ENCODE data around the gene KMT2B. TPM values are rescaled to one million over a fixed set of nuclear protein-coding genes. Genes with fewer than 3 reads are reported as not detected.

KMT2B gene
- total and polyA plus RNA-seq, 9 of the 15 experiments (the other 6 are each of a cell fraction or from before 2014, with no cell fraction given) = 0.63 to 43.9 (median 8.1) TPM

- TF ChIP-seq ZBTB40 (IDR thresholded peaks at IDR 0.05) = no peak
- TF ChIP-seq ZBTB40 (CRISPR knock-in tag; IDR thresholded peaks at IDR 0.05) = peak; percentile 48; the same call in 1 of the 2 replicates
- TF ChIP-seq ZNF263 (CRISPR knock-in tag; IDR thresholded peaks at IDR 0.05; ENCODE audit: borderline replicate concordance) = peak; percentile 56; the same call in 1 of the 2 replicates
- no peak for TF ChIP-seq XRCC3 (IDR thresholded peaks at IDR 0.05)
- TF ChIP-seq ARID4B (CRISPR knock-in tag; IDR thresholded peaks at IDR 0.05) = peak; percentile 88
- peak in 1 of 2 experiments; percentile 91; a peak in 2 of 4 replicates for TF ChIP-seq HDAC1 (IDR thresholded peaks at IDR 0.05)
- 0 out of 2 replicates have a peak, but pooled peaks have one; percentile 18 for TF ChIP-seq BHLHE40 (IDR thresholded peaks at IDR 0.05; ENCODE audit: low read length)
- no peak for TF ChIP-seq FUS (optimal IDR thresholded peaks at IDR 0.05; ENCODE audit: low read depth, low read length)
- TF ChIP-seq NR2C2 (CRISPR knock-in tag; IDR thresholded peaks at IDR 0.05) = peak; percentile 65
- TF ChIP-seq NR2C2 (tag; IDR thresholded peaks at IDR 0.05) = no peak
- no peak for TF ChIP-seq ZNF398 (CRISPR knock-in tag; IDR thresholded peaks at IDR 0.05)
- TF ChIP-seq ATF7 (IDR thresholded peaks at IDR 0.05) = no peak
- TF ChIP-seq CEBPG (CRISPR knock-in tag; IDR thresholded peaks at IDR 0.05) = peak; percentile 16; the same call in 1 of the 2 replicates
- no peak for TF ChIP-seq CEBPG (tag; conservative IDR thresholded peaks at IDR 0.05 in 1 of 2, IDR thresholded peaks at IDR 0.05 in 1 of 2)
Observed at GRCh38 chr19:35704218-35704617, 13.6 kb upstream of the KMT2B start, which contains the start of gene ZBTB32 (continued).

Measured in K562 (cell line).